Measurements from ENCODE around the gene PLA2G4B.
"Not testable (repeated sequence)": the region's sequence is repeated elsewhere in the genome, so short reads cannot be mapped to it uniquely, and the experiment has no call there.

The PLA2G4B gene

DNA sequence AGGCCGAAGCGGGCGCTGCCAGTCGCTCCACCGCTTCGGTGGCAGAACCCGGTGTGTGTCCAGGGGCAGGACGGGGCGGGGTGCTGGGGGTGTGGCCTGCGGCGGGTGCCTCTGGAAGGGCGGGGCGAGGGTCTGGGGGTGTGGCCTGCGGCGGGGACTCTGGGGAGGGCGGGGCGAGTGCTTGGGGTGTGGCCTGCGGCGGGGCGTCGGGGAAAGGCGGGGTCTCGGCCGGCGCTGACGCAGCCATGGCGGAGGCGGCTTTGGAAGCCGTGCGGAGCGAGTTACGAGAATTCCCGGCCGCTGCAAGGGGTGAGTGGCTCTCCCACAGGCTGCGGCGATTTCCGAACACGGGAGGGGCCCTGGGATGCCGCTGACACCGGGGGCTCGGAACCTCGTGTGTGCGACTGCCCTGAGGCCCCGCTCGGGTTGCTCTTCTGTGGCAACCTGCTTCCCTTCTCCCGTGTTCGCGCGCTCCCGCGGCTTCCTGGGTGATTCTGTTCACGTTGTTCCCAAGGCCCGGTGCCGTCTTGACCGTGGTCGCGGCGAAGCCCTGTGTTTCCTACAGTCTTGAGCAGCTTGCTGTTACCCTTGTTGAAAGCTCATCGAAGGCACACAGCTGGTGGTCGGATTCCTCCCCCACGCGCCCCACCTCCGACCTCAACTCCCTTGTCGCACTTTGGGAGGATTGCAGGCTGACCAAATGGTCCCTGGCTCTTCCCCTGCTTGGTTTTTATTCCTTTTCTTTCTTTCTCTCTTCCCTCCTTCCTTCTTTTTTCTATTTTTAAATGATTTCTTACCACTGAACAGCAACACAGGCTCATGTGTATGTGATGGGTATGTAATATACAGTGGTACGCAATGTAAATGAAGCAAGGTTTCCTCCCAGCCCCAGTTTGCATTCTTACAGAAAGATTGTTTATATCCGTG lies 10.5 kb upstream of the PLA2G4B start, which contains the start of gene JMJD7:
Gene JMJD7 (plus strand): TSS at position 213 of the 927 bp plus-strand sequence. CDS start 33 bp downstream, at position 246.
- no peak for DNase-seq

DNA sequence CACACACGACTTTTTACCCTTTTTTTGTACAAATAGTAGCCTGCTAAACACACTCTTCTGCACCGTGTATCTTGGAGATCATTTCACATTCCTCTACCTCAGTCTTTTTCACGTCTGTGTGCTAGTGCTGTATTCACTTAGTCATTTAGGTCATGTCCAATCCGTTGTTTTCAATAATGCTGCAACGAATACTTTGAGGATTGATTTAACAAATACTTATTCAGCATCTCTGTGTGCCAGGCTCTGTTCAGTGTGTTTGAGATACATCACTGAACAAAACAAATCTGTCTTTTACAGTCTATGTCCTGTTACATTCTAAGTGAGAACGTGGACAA lies 9.9 kb upstream of the PLA2G4B start:
- no peak for DNase-seq

DNA sequence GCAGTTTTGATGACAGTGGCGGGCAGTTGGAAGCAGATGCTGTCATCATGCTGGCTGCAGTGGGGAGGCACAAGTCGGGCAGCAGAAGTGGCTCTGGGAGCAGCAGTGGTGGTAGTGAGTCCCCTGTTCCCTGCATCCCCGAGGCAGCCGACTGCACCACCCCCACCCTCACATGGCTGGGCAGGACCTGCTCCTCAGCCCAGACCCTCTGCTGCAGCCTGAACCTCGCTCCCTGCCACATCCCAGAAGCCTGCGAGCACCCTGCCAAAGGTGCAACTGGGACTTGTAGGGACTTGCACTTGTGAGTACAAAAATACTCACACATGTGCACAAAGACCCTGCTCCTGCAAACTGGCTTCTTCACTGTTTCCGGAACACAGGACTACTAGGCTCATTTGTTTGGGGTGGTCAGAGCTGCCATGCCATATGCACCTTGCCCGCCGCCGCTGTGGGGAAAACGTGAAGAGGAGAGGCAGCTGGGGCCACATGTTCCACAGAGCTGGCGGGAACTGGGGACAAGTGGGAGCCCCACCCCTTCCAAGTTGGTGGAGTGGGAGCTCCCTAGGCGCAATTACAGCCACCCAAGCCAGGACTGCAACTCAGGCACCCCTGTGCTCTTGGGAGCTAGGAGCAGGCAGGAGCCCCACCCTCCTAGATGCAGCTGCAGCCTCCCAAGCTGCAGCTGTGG lies 8.5 kb upstream of the PLA2G4B start:
- no peak for DNase-seq

DNA sequence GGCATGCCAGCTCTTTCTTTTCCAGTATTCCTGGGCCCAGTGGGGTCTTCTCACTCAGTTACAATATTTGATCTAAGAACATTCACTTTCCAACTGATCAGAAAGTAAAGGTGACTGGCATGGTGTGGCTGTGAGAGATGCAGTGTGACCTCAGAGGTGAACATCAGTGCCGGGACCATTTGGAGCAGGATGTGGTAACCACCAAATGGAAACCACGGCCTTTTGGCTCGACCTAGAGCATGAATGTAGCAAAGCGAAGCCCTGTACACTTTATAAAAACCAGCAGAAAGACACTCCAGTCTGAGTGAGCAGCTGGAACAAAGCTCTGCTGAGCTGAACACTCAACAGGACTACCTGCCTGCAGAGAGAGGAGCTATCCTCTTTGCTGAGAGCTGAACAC lies 7.4 kb upstream of the PLA2G4B start:
- not testable (repeated sequence) for DNase-seq

DNA sequence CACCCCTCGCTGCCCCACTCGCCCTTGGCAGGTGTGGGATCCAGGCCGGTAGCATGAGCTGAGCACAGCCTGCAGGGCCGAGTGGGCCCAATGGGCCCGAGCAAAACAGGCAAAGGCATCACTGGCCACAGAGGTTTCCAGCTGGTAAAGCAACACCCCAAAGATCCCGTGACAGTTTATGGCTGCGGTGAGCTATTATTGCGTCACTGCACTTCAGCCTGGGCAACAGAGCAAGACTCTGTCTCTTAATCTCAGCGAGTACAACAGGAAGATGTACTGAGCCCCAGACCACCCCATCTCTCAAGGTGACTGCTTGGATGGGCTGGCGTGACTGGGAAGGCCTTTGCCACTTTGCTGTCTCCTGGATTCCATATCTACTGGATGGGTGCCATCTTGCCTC lies 6.4 kb upstream of the PLA2G4B start:
- DNase-seq = no peak

DNA sequence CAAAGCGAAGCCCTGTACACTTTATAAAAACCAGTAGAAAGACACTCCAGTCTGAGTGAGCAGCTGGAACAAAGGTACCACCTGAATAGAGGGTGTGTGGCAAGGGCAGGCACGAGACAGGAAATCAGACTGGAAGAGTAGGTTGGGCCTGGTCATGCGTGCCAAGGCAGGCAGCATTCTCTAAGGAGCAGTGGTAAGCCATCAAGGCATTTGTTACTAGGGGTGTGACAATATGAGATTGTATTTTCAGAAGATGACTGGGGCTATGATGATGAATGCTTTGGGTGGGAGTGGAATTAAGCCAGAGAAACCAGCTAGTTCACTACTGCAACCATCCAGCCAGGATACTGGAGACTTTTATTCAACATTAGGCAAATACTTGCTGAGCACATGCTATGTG lies 5.8 kb upstream of the PLA2G4B start:
- DNase-seq = no peak

DNA sequence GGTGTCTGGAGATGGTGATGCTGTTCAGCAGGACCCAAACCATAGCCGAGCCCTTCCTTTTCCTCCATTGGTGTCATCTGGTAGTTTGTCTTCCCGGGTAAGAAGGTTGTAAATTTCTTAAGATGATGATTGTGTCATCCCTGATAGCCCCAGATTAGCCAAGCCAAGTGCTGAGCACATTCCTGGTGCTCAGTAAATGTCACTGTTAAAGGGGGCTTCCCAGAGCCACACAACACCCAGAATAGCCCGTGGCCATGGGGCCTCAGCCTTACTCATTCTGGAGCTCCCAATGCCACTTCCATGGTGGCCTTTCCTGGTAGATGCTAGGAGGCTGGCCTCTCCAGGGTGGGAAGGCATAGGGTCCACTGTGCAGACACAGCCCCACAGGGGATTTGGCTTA lies 4.6 kb upstream of the PLA2G4B start:
- DNase-seq = no peak

DNA sequence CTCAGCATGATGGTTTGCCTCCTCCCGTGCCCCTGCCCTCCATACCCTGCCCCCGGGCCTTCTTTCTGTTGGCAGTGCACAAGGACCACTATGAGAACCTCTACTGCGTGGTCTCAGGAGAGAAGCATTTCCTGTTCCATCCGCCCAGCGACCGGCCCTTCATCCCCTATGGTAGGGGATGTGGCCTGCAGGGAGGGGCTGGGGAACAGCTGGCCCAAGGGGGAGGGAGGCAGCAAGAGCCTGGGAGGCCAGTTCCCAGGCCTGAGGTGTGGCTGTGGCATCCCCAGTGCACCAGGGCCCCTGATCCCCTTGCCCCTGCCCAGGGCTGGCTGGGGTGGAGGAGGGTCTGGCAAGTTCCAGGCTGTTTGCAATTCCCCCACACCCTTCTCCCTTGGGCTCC lies 2.6 kb upstream of the PLA2G4B start:
- no peak for DNase-seq

DNA sequence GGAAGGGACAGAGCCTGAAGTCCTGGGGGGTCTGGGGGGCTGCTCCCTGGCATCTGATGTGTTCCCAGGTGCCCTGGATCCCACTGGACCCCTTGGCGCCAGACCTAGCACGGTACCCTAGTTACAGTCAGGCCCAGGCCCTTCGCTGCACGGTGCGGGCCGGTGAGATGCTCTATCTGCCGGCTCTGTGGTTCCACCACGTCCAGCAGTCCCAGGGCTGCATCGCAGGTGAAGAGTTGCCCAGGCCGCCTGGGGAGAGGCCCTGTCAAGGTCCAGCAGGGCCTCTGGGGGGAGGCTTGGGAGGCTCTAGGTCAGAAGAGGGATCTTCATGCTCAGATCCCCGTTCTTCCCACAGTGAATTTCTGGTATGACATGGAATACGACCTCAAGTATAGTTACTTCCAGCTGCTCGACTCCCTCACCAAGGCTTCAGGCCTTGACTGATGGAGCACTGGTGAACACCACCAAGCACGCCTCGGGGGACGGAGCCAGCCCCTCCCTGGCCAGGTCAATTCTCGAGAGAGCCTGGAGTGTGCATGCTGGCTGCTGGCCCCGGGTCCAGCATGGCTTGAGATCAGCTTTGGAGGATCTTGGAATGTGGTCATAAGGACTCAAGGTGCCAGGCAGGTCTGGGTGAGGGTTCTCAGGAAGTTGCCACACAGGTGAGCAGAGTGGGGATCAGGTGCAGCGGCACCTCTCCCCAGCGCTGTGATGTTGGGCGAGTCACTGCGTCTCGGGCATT lies 1.8 kb upstream of the PLA2G4B start:
- DNase-seq = no peak

DNA sequence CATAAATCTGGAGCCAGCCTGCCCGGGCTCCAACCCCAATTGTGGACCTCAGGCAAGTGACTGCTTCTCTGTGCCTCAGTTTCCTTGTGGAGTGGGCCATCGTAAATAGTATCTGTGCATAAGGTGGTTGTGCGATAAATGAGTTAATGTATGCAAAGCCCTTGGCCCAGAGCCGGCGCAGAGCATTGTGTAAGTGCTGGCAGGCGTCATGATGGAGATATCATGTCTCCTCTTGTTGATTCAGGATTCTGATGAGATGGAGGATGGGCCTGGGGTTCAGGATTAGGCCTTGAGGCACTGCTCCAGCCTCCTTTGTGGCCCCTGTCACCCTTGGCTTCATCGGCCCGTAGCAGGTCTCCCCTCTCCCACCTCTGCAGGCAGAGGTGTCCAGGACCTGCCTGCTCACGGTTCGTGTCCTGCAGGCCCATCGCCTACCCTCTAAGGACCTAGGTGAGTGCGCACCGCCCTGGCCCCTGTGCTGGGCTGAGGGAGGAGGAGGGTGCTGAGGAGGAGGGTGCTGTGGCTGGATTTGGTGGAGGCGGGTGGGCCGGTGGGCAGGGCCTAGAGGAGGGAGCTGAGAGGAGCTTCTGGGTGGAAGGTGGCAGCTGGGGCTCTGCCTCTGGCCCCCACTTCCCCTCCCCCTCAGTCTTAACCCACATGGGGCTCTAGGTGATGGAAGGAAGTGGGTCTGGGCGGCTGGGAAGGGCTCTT lies 1.3 kb downstream of the PLA2G4B start:
- DNase-seq = no peak

DNA sequence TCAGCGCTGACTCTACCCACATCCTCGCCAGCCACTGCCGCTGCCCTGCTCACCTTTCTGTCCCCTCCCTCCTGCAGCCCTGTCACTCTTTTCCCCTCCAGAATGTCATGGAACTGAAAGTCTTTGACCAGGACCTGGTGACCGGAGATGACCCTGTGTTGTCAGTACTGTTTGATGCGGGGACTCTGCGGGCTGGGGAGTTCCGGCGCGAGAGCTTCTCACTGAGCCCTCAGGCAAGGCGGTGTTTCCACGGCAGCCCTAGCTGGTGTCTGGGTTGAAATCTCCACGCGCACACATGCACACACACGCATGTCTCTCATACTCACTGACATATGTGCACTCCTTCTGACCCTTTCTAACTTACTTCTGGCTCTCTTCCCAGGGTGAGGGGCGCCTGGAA lies 2.0 kb downstream of the PLA2G4B start:
- no peak for DNase-seq

DNA sequence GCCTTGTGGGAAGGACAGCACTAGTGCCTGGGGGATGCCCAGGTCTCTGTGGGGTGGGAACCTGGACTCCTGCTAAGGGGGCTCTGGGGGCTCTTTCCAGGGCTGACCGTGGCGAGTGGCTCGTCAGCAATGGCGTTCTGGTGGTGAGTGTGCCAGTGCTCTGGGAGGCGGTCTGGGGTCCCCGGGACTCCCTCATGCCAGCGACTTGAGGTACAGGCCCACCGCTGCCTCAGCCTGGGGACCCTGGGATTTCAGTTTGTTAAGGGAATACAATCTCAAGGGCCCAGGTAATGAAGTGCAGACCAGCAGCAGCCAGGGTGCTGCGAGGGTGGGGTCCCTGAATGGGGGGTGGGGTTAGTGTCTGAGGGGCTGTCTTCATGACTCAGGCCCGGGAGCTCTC lies 2.5 kb downstream of the PLA2G4B start:
- no peak for DNase-seq

DNA sequence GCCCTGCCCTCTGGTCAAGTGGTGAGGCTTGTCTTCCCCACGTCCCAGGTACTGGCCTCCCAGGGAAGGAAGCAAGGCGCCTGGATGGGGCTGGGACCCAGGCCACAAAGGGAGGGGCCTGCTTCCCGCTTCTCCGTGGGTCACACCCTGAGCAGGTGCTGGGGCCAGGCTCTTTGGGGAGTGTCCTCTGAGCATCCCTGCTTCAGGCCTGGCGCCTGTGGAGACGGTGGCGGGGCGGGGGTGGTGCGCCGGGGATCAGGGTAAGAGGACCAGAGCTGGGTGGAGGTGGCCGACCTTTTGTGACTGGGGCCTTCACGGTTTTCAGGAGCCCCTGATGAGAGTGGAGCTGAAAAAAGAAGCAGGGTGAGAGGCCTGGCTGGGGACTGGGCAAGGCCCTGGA lies 3.6 kb downstream of the PLA2G4B start:
- no peak for DNase-seq

DNA sequence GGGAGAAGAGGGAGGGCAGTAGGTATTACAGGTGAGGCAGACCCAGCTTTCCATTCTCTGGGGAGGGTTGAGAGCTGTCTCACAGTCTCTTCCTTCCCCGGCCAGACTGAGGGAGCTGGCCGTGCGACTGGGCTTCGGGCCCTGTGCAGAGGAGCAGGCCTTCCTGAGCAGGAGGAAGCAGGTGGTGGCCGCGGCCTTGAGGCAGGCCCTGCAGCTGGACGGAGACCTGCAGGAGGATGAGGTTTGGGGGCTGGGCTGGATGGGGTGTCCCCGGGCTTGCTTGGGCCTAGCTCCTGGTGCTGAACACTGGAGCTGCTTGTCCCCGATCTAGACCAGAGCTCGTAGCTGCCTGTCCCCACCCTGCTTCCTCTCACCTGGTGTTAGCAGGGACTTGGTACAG lies 4.9 kb downstream of the PLA2G4B start:
- DNase-seq = no peak

DNA sequence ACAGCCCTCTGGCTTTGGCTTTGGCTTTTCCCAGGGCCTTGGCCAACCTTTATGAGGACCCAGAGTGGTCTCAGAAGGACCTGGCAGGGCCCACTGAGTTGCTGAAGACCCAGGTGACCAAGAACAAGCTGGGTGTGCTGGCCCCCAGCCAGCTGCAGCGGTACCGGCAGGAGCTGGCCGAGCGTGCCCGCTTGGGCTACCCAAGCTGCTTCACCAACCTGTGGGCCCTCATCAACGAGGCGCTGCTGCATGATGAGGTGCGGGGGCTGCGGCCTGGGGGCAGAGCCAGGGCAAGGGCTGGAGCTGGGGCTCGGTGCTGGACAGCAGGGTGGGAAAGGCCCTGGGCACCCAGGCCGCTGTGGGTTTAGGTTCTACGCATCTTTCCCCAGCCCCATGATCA lies 6.2 kb downstream of the PLA2G4B start:
- no peak for DNase-seq

DNA sequence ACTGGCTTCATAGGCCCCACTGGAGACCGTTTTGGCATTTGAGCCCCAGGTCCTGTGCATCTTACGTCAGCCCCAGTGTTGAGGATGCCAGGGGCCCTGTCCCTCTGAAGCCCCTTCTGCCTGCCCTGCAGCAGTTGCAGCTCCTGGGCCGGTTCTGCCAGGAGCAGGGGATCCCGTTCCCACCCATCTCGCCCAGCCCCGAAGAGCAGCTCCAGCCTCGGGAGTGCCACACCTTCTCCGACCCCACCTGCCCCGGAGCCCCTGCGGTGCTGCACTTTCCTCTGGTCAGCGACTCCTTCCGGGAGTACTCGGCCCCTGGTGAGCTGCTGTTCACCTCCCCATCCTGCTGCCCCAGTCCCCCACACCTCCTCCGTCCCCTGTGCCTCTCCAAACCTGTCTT lies 8.6 kb downstream of the PLA2G4B start:
- no peak for DNase-seq

DNA sequence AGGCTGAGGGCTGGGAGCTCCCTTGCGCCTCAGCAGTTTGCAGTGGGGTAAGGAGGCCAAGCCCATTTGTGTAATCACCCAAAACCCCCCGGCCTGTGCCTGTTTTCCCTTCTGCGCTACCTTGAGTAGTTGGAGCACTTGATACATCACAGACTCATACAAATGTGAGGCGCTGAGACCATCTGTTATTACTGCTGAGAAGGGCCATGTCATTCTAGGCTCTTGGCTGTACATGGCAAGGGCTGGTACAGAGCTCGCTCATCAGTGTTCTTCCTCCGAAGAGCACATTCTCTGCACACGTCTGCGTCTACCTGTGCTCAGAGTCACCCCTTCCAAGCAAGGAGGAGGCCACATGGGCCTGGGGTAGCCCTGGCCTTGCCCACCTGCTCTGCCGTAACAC lies 9.3 kb downstream of the PLA2G4B start:
- no peak for DNase-seq

DNA sequence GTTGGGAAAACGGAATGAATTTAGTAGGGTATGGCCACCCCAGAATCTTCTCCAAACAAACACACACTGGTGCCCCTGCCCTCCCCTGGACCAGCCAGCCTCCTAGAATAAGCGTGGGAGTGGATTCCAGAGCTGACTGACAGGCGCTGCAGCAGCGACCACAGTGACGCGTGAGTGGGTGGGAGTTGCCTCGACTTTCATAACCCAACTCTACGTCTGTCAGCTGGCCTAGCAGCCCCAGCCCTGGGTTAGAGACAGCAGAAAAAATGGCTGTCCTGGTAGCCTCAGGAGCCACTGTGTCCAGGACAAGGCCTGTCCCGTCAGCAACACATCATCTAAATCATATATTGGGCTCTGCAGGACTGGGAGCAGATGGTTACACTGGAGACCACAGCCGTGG lies 10.0 kb downstream of the PLA2G4B start:
- no peak for DNase-seq

DNA sequence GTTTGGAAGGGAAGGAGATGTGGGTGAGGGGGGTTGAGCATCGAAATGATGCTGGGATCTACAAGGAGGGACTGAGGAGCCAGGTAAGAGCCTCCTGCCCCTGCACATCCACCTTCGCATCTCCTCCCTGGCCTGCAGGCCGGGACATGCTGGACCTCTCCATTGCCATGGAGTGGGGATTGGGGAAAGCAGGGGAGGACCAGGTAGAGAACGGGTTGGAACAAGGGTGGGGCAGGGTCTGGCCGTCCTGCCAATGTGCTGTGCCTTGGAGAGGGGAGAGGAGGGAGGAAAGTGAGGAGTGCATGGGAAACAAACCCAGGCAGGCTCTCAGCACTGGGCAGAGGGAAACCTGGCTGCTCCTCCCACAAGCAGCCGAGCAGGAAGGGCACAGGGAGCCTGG lies 10.6 kb downstream of the PLA2G4B start:
- DNase-seq = no peak

DNA sequence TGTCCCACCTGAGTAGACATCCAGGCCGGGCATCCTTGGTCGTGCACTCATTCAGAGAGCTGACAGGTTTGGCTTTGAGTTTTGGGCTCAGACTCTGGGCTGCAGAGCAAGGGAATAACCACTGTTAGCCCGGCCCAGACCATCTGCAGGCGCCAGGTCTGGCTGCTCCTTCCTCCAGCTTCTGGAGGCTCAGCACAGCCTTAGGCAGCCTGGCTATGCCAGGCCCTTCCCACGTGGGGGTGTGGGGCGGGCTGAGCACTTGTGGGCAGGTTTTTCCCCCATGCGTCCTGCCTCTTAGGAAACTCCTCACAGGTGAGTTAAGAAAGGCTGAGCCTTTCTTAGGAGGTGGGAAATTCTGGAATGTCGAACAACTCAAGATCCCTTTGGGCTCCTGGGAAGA lies 11.2 kb downstream of the PLA2G4B start:
- DNase-seq = no peak

DNA sequence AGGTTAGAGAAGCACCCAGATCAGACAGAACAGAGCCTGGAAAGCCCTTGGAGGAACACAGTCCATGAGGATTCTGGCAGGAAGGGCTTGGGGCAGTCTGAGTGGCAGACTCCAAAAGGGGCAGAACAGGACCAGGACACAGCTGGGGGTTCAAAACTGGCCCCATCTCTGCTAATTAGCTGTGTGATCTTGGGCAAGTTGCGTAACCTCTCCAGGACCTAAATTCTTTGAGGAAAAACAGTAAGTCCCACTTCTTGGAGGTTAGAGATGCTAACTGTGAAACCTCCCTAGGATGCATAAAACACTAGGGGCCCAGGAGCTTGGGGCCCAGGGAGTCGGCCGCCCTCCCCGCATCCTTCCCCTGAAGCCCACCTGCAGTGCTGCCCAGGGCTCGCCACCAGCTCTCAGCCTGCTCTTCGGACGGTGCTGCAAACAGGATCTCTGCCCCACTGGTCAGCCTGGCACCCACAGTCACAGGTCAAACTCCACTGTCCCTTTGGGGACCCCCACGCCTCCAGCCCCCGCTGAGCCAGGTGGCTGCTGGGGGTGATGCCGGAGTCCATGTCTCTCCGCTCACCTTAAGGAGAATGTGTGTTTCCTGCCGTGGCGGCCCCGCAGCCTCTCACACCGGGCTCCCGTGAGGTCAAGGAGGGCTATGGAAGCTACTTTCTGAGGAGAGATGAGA lies 12.0 kb downstream of the PLA2G4B start:
- DNase-seq = no peak

DNA sequence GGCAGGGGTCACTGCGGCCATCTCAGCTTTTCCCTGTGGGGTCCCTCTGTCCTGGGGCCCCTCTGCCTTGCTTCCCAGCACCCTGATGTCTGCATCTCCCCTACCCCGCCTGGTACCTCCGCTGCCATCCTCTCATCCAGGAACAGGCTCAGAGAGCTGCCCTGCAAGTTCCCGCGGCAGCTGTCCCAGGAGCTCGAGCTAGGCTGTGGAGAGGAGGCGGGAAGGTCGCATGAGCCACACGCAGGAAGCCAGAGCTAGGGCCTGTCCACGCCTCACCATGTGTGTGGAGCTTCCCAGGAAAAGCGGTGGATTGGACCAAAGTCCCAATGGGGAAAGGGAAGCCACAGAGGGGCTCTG lies 12.5 kb downstream of the PLA2G4B start:
- DNase-seq = no peak
